H9 (cell line): ENCODE data around the gene ALDH2. TPM values are rescaled to one million over a fixed set of nuclear protein-coding genes. Genes with fewer than 3 reads are reported as not detected.
A peak's percentile ranks its signal among the peaks of the same experiment; 100 is the strongest.

Experiments used
- DNase-seq: peaks from one replicate; pipeline ENCODE4 v3.0.0-alpha.2; 2017
- H2AFZ ChIP-seq: one replicate; pipeline ENCODE4 v1.6.1; 2013; ENCODE audit warnings: mild to moderate bottlenecking, low read length, control low read depth, moderate library complexity
- H2AK5ac ChIP-seq: 2 replicates; pipeline ENCODE4 v1.6.1; 2013; ENCODE audit warnings: low read length, control low read depth, mixed read lengths; ENCODE audit not compliant: insufficient read length
- H2BK120ac ChIP-seq: one replicate; pipeline ENCODE4 v1.6.1; 2013; ENCODE audit warnings: low read depth, mild to moderate bottlenecking, low read length, control low read depth, inconsistent platforms; ENCODE audit not compliant: poor library complexity, severe bottlenecking
- H2BK12ac ChIP-seq: 2 replicates; pipeline ENCODE4 v1.6.1; 2013; ENCODE audit warnings: low read length, control low read depth, mixed read lengths, low read depth; ENCODE audit not compliant: insufficient read length
- H2BK15ac ChIP-seq: 2 replicates; pipeline ENCODE4 v1.6.1; 2013; ENCODE audit warnings: low read depth, low read length, control low read depth
- H2BK20ac ChIP-seq: one replicate; pipeline ENCODE4 v1.6.1; 2013; ENCODE audit warnings: low read depth, mild to moderate bottlenecking, low read length, control low read depth, inconsistent platforms; ENCODE audit not compliant: poor library complexity, severe bottlenecking
- H2BK5ac ChIP-seq: 2 replicates; pipeline ENCODE4 v1.6.1; 2013; ENCODE audit warnings: low read length, control low read depth, mixed read lengths; ENCODE audit not compliant: insufficient read length
- H3K14ac ChIP-seq: 2 replicates; pipeline ENCODE4 v1.6.1; 2013; ENCODE audit warnings: low read length, control low read depth; ENCODE audit not compliant: insufficient read depth
- H3K18ac ChIP-seq: 2 replicates; pipeline ENCODE4 v1.6.1; 2013; ENCODE audit warnings: low read depth, mild to moderate bottlenecking, mixed read lengths, low read length, control low read depth; ENCODE audit not compliant: insufficient read length
- H3K23ac ChIP-seq: 2 replicates; pipeline ENCODE4 v1.6.1; 2013; ENCODE audit warnings: low read length, control low read depth, mixed read lengths, low read depth; ENCODE audit not compliant: insufficient read length
- H3K23me2 ChIP-seq: 2 replicates; pipeline ENCODE4 v1.6.1; 2013; ENCODE audit warnings: low read depth, mild to moderate bottlenecking, mixed read lengths, low read length, control low read depth; ENCODE audit not compliant: insufficient read length, poor library complexity, severe bottlenecking
- H3K27ac ChIP-seq: 2 replicates; pipeline ENCODE4 v1.5.1; 2013; ENCODE audit warnings: low read length, control low read depth, mixed read lengths, low read depth; ENCODE audit not compliant: insufficient read length
- H3K27me3 ChIP-seq: 2 replicates; pipeline ENCODE4 v1.6.1; 2013; ENCODE audit warnings: low read length, control low read depth, inconsistent platforms; ENCODE audit not compliant: insufficient read depth
- H3K4ac ChIP-seq: 2 replicates; pipeline ENCODE4 v1.6.1; 2013; ENCODE audit warnings: low read depth, mild to moderate bottlenecking, control low read depth, inconsistent platforms, low read length, moderate library complexity
- H3K4me1 ChIP-seq: 2 replicates; pipeline ENCODE4 v1.6.1; 2013; ENCODE audit warnings: low read length, control low read depth, inconsistent platforms; ENCODE audit not compliant: insufficient read depth
- H3K4me2 ChIP-seq: 2 replicates; pipeline ENCODE4 v1.6.1; 2013; ENCODE audit warnings: low read length, control low read depth, mixed read lengths; ENCODE audit not compliant: insufficient read length, insufficient read depth
- H3K56ac ChIP-seq: 2 replicates; pipeline ENCODE4 v1.6.1; 2013; ENCODE audit warnings: low read depth, mild to moderate bottlenecking, mixed read lengths, low read length, control low read depth; ENCODE audit not compliant: insufficient read length
- H3K79me1 ChIP-seq: 2 replicates; pipeline ENCODE4 v1.6.1; 2013; ENCODE audit warnings: low read depth, mild to moderate bottlenecking, moderate library complexity, low read length, control low read depth, inconsistent platforms; ENCODE audit not compliant: insufficient read depth, poor library complexity, severe bottlenecking
- H3K79me2 ChIP-seq: 2 replicates; pipeline ENCODE4 v1.6.1; 2013; ENCODE audit warnings: low read length, control low read depth, inconsistent platforms; ENCODE audit not compliant: insufficient read depth
- H3K9ac ChIP-seq: 2 replicates; pipeline ENCODE4 v1.6.1; 2013; ENCODE audit warnings: low read length, control low read depth, mixed read lengths; ENCODE audit not compliant: insufficient read length; ENCODE audit errors: extremely low read depth
- H3K9me3 ChIP-seq: one replicate; pipeline ENCODE4 v1.6.1; 2013; ENCODE audit warnings: low read depth, low read length, inconsistent platforms; ENCODE audit not compliant: control insufficient read depth
- H3T11ph ChIP-seq: one replicate; pipeline ENCODE4 v1.6.1; 2013; ENCODE audit warnings: mild to moderate bottlenecking, low read length, control low read depth, inconsistent platforms
- H4K20me1 ChIP-seq: one replicate; pipeline ENCODE4 v1.6.1; 2013; ENCODE audit not compliant: control insufficient read depth, insufficient read length, insufficient read depth
- H4K5ac ChIP-seq: 2 replicates; pipeline ENCODE4 v1.6.1; 2013; ENCODE audit warnings: low read depth, mild to moderate bottlenecking, mixed read lengths, low read length, control low read depth; ENCODE audit not compliant: insufficient read length
- H4K8ac ChIP-seq: replicated peaks from 2 replicates; pipeline ENCODE4 v1.6.1; 2013; ENCODE audit warnings: low read length, control low read depth, mixed read lengths, low read depth; ENCODE audit not compliant: insufficient read length
- H4K91ac ChIP-seq: 2 replicates; pipeline ENCODE4 v1.6.1; 2013; ENCODE audit warnings: low read depth, mild to moderate bottlenecking, moderate library complexity, mixed read lengths, low read length, control low read depth; ENCODE audit not compliant: insufficient read length
- H3K27ac Mint-ChIP-seq, 3 experiments: 2 replicates in 2 of 3; 3 replicates in 1 of 3; pipeline ENCODE4 v1.8.0; 2020 to 2021; ENCODE audit warnings: mixed read lengths in 3 of 3, mild to moderate bottlenecking in 1 of 3, moderate library complexity in 1 of 3
- H3K27me3 Mint-ChIP-seq: 2 replicates; pipeline ENCODE4 v1.8.0; 2021; ENCODE audit warnings: low read depth, mild to moderate bottlenecking, moderate library complexity, mixed read lengths
- H3K36me3 Mint-ChIP-seq, 3 experiments: 2 replicates in 2 of 3; 3 replicates in 1 of 3; pipeline ENCODE4 v1.8.0; 2020 to 2021; ENCODE audit warnings: low read depth in 3 of 3, mixed read lengths in 3 of 3; ENCODE audit not compliant: insufficient read depth in 1 of 3
- H3K4me1 Mint-ChIP-seq, 2 experiments: 2 replicates each; pipeline ENCODE4 v1.8.0; 2020; ENCODE audit warnings: mixed read lengths in 2 of 2
- H3K4me3 Mint-ChIP-seq, 2 experiments: 2 replicates in 1 of 2; 3 replicates in 1 of 2; pipeline ENCODE4 v1.8.0; 2020 to 2021; ENCODE audit warnings: mild to moderate bottlenecking in 2 of 2, mixed read lengths in 2 of 2, moderate library complexity in 1 of 2
- H3K9me3 Mint-ChIP-seq, 2 experiments: 2 replicates in 1 of 2; 3 replicates in 1 of 2; pipeline ENCODE4 v1.8.0; 2020; ENCODE audit warnings: mild to moderate bottlenecking in 2 of 2, mixed read lengths in 2 of 2, moderate library complexity in 1 of 2
- CTCF ChIP-seq: fragments of 200-600 bp; sonication (generic); conservative IDR thresholded peaks from 3 replicates; pipeline ENCODE4 v1.8.0; 2021; ENCODE audit warnings: antibody characterized with exemption, mild to moderate bottlenecking
- WGBS: extraction: QIAGEN DNeasy Blood & Tissue Kit; methylation state at CpG from one replicate; pipeline ENCODE4 v1.1.7; 2013; ENCODE audit warnings: missing lambda C conversion rate, low lambda C conversion rate, mixed read lengths; ENCODE audit not compliant: insufficient read length; ENCODE audit errors: extremely low coverage; 5-methylcytosine and 5-hydroxymethylcytosine counted together
- total RNA-seq: library from RNA; stranded (reverse); gene quantifications from 2 replicates; pipeline ENCODE4 v1.2.1, GENCODE V29; 2021

Gene ALDH2
- total RNA-seq, 1 experiment from 2014 or later: 44.0 TPM

DNA sequence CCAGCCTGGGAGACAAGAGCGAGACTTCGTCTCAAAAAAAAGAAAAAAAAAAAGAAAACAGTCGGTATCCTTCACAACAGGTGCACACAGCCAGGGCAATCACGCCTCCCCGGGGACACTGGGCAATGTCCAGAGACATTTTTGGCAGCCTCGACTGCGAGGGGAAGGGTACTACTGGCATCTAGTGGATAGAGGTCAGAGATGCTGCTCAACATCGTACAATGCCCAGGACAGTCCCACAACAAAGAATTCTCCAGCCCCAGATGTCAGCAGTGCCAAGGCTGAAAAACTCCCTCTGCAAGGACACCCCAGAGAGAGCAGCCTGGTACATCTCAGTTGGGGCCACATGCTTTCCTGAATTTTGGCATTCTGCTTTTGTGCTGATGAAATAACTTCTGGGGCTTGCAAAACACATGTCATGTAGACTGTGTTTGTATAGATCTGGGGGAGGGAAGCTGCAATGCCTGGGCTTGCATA is 21.5 kb downstream of the ALDH2 start:
- Histone ChIP-seq H4K91ac (no peak overlapping the region), H3K4ac (no peak overlapping the region), H3K9ac (no peak overlapping the region), H3K23me2 (no peaks in the 10 kb centered on the region), H2BK12ac (no peak overlapping the region), H3K27me3 (no peaks in the 10 kb centered on the region), H2BK15ac (no peak overlapping the region), H2AK5ac (no peak overlapping the region), H3K9me3 (no peaks in the 10 kb centered on the region), H3K14ac (no peak overlapping the region), H3K23ac (no peak overlapping the region), H3K79me1 (no peaks in the 10 kb centered on the region), H3K27ac (no peak overlapping the region), H3K56ac (no peak overlapping the region), H2BK120ac (no peak overlapping the region), H3T11ph (no peak overlapping the region), H2BK20ac (no peak overlapping the region), H4K5ac (no peak overlapping the region), H2AFZ (no peak overlapping the region), H3K18ac (no peak overlapping the region), H3K4me1 (no peaks in the 10 kb centered on the region; the same call in 1 of the 2 replicates), H3K4me2 (no peak overlapping the region), H4K20me1 (no peaks in the 10 kb centered on the region), H3K79me2 (no peaks in the 10 kb centered on the region), H2BK5ac (no peak overlapping the region), H4K8ac (no peak overlapping the region)
- Mint-ChIP-seq H3K9me3 (no peaks in the 10 kb centered on the region), H3K27ac (no peak overlapping the region), H3K4me1 (no peaks in the 10 kb centered on the region), H3K36me3 (peaks cover 21 to 62% (median 61%) of the 10 kb centered on the region in 3 experiments; a peak in 6 of 7 replicates), H3K4me3 (no peak overlapping the region), H3K27me3 (no peaks in the 10 kb centered on the region)
- WGBS: no CpG with 5 or more reads among the region's 8 CpGs
- no peak for DNase-seq
- TF ChIP-seq CTCF: peak; percentile 52
